NCI-H1417 treated with DMSO at 0.1 percent for 48 hours (cell line): ENCODE data around the gene MS4A3.
"Not testable (repeated sequence)": the region's sequence is repeated elsewhere in the genome, so short reads cannot be mapped to it uniquely, and the experiment has no call there.

Source experiments
- DNase-seq: peaks from one replicate; lab custom pipeline; 2025; lab: John Stamatoyannopoulos, UW

The MS4A3 gene

DNA sequence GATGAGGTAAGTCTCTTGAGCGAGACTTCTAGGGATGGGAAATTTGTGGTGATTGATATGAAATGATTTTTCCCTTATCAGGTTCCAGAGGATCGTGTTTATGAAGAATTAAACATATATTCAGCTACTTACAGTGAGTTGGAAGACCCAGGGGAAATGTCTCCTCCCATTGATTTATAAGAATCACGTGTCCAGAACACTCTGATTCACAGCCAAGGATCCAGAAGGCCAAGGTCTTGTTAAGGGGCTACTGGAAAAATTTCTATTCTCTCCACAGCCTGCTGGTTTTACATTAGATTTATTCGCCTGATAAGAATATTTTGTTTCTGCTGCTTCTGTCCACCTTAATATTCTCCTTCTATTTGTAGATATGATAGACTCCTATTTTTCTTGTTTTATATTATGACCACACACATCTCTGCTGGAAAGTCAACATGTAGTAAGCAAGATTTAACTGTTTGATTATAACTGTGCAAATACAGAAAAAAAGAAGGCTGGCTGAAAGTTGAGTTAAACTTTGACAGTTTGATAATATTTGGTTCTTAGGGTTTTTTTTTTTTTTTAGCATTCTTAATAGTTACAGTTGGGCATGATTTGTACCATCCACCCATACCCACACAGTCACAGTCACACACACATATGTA, 39.1 kb downstream of the MS4A3 start:
- no peak for DNase-seq

DNA sequence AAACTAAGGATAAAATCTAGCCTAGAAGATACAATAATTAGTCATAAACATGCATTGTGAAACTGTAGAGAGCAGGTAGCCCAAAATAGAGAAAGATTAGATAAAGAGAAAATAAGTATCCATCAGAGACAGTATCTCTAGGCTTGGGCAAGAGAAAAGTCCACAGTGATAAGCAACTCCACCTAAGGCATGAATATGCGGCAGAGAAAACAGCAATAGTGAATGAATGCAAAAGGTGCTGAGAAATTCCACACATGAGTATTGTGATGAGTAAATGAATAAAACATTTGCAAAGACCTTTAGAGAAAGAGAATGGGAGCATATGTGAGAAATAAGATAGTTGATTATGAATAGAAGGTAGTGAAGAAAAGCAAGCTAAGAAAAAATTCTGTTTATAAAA, 40.7 kb downstream of the MS4A3 start:
- DNase-seq, result no peak

DNA sequence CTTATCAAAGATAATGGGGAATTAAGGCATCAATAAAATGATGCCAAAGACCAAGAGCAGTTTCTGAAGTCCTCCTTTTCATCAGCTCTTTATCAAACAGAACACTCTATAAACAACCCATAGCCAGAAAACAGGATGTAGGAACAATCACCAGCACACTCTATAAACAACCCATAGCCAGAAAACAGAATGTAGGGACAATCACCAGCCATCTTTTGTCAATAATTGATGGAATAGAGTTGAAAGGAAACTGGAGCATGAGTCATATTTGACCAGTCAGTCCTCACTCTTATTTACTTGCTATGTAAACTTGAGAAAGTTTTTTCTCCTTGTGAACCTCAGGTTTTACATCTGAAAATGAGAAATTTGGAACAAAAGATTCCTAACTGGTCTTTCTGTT, 42.0 kb downstream of the MS4A3 start:
- no peak for DNase-seq

DNA sequence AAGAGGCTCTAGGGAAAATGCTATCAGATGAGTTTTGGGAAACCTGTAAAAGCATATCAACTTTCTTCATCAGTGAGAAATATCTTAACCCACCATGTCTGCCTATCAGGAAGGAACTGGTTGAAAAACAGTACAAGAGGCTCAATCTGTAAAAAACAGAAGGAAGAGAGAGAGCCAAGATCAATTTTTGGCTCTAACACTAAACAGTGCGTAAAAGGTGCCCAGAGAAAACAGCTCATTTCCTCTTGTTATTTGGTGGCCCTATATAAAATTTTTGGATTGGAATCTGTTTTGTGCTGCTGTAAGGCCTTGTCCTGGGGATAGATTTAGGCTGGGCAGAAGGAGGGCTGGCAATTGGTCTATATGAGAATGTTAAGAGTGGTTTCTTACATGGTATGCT, 44.1 kb downstream of the MS4A3 start:
- DNase-seq, result no peak

DNA sequence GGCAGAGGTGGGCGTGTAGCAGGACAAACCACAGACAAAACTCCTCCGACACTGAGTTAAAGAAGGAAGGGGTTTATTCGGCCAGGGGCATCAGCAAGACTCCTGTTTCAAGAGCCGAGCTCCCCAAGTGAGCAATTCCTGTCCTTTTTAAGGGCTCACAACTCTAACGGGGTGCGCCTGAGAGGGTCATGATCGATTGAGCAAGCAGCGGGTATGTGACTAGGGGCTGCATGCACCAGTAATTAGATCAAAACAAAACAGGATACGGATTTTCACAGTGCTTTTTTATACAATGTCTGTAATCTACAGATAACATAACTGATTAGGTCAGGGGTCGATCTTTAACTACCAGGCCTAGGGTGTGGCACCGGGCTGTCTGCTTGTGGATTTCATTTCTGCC, 44.9 kb downstream of the MS4A3 start:
- DNase-seq, result not testable (repeated sequence)

DNA sequence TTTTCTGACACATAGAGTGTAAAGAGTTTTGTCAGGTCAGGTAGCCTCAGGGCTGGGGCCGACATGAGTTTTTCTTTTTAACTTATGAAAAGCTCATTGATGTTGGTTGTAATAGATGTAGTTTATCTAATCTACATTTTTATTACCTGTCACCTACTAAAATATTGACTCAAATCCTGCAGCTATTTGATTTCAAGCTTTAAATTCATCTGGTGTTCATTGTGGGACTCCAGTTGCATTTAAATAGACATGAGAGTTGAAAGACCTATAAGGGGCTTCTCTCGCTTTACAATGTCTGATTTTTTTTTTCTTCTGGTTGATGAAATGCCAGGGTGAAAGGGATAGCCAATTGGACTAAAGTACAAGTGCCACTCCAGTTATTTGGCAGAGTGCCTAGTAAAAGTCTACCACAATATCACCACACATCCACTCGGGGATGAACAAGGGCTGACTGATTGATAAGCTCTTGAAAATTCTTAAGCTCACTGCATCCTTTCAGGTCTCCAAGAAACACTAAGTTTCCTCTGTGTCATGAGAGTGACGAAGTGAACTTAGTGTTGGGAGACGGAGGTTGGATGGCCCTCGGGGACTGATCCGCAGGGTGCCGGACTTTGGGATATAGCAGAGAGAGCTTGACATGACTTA, 48.1 kb downstream of the MS4A3 start:
- not testable (repeated sequence) for DNase-seq

DNA sequence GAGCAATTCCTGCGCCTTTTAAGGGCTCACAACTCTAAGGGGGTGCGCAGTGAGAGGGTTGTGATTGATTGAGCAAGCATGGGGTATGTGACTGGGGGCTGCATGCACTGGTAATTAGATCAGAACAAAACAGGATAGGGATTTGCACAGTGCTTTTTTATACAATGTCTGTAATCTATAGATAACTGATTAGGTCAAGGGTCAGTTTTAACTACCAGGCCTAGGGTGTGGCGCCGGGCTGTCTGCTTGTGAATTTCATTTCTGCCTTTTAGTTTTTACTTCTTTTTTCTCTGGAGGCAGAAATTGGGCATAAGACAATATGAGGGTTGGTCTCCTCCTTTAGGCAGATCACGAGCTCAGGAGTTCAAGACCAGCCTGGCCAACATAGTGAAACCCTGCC, 52.2 kb downstream of the MS4A3 start:
- not testable (repeated sequence) for DNase-seq

DNA sequence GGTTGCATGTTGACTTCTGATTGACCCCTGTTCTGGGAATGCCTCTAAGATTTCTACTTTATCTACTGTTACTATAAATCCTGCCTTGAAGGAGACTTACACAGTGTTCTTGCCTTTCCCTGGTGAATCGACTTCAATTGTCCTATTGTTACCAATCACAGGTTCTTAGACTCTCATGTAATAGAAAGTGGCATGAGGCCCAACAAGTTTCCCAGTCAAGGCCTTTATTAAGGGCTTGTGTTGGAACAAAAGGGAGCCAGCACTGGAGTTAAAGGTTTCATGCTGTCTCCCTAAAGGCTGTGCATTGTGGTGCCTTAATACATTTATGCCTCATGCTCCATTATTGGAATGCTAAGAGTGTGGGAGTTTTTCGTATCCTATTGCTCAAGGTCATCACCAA, 55.3 kb downstream of the MS4A3 start:
- DNase-seq, result no peak

DNA sequence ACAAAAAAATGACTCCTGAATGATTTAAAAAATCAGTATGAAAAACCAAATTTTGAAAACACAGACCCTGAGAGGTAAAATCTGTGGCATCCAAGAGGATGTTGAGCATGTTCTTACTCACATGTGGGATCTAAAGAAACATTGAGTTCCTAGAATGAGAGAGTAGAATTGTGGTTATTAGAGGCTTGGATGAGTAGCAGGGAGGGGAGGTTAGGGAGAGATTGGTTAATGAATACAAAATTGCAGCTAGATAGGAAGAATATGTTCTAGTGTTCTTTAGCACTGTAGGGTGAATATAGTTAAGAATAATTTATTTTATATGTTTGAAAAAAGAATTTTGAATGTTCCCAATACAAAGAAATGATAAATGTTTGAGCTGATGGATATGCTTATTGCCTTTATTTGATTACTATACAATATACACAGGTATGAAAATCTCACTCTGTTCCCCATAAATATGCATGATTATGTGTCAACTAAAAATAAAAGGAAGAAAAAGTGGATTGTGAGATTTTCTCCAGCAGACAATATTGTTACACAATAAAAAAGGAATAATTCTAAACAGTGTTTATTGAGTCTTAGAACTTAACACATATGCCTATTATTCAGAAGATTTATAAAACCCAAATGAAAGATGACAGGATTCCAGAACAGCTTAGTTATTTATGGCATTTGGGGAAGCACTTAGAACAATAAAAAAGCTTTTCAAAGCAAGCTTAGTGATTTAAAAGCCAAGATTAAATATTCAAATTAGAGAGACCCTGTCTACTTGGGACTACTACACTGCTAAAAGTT, 60.7 kb downstream of the MS4A3 start:
- DNase-seq, result no peak

DNA sequence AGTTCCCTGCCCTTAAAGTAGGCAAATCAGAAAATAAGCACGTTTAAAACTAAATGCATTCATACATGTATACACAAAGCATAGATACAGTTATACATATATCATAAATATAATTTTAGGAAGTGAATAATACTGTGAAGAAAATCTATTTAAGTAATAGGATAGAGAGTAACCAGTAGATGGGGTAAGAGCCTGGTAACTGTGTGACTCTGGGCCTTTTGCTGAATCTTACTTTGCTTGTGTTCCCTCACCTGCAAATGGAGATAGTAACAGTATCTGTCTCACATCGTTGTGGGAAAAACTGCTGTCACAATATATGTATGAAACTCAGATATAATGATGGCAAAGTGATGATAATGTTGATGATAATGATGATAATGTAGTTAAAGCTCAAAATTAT, 61.9 kb downstream of the MS4A3 start:
- DNase-seq, result no peak

DNA sequence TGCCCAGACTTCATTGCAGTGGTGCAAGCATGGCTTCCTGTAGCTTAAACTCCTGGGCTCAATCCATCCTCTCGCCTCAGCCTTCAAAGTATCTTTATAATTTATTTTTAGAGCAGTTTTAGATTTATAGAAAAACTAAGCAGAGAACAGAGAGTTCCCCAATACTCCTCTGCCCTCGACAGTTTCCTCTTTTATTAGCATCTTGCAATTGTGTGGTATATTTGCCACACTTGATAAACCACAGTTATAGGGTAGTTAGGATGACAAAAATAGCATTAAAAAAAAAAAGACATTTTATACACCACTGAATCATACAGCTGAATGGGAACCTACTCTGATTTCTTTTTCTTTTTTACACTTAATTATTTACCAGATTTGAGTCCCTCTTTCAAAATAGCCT, 63.2 kb downstream of the MS4A3 start:
- no peak for DNase-seq
